BLaER1 (cell line): ENCODE data around the gene PATE4.

Source experiments
- H3K27ac ChIP-seq: shearing (Covaris generic); formaldehyde crosslinking; 2 replicates; pipeline ENCODE4 v1.8.1; 2022
- H3K27me3 ChIP-seq: shearing (Covaris generic); formaldehyde crosslinking; 2 replicates; pipeline ENCODE4 v1.8.1; 2022
- H3K36me3 ChIP-seq: shearing (Covaris generic); formaldehyde crosslinking; 2 replicates; pipeline ENCODE4 v1.8.1; 2022
- H3K4me1 ChIP-seq: shearing (Covaris generic); formaldehyde crosslinking; 2 replicates; pipeline ENCODE4 v1.8.1; 2022
- H3K4me2 ChIP-seq: shearing (Covaris generic); formaldehyde crosslinking; 2 replicates; pipeline ENCODE4 v1.8.1; 2022
- H3K4me3 ChIP-seq: shearing (Covaris generic); formaldehyde crosslinking; 2 replicates; pipeline ENCODE4 v1.8.1; 2022
- H3K9ac ChIP-seq: shearing (Covaris generic); formaldehyde crosslinking; 2 replicates; pipeline ENCODE4 v1.8.1; 2022
- H3K9me3 ChIP-seq: shearing (Covaris generic); formaldehyde crosslinking; 2 replicates; pipeline ENCODE4 v1.8.1; 2022
- H4K20me1 ChIP-seq: shearing (Covaris generic); formaldehyde crosslinking; 2 replicates; pipeline ENCODE4 v1.8.1; 2022
- Cebpa-rat ChIP-seq: shearing (Covaris generic); IDR thresholded peaks from 2 replicates; pipeline ENCODE4 v1.8.1; 2022

The PATE4 gene

GRCh38 chr11:125869521-125869920 lies 36.4 kb downstream of the PATE4 start:
- TF ChIP-seq Cebpa-rat: no peak
- H4K20me1 ChIP-seq: no peaks in the 10 kb centered on the region
- peaks cover 18% of the 10 kb centered on the region for H3K9me3 ChIP-seq

GRCh38 chr11:125871391-125872137 lies 38.4 kb downstream of the PATE4 start:
- Histone ChIP-seq H3K27ac (no peak overlapping the region), H3K4me1 (no peaks in the 10 kb centered on the region), H3K9me3 (peaks cover 10% of the 10 kb centered on the region), H3K36me3 (no peaks in the 10 kb centered on the region), H3K9ac (no peak overlapping the region), H3K27me3 (no peaks in the 10 kb centered on the region), H3K4me2 (no peak overlapping the region), H4K20me1 (no peaks in the 10 kb centered on the region), H3K4me3 (no peak overlapping the region)
- no peak for TF ChIP-seq Cebpa-rat

More at GRCh38 chr11:125869521-125869920, 36.4 kb downstream of the PATE4 start:
- no peaks in the 10 kb centered on the region for H3K27me3 ChIP-seq
- H3K4me3 ChIP-seq: no peak overlapping the region
- H3K27ac ChIP-seq: no peak overlapping the region
- H3K4me1 ChIP-seq: no peaks in the 10 kb centered on the region
- no peak overlapping the region for H3K9ac ChIP-seq
- H3K36me3 ChIP-seq: no peaks in the 10 kb centered on the region
- H3K4me2 ChIP-seq: no peak overlapping the region

- Histone ChIP-seq H3K4me1 (no peaks in the 10 kb centered on the region), H4K20me1 (no peaks in the 10 kb centered on the region), H3K9ac (no peak overlapping the region), H3K4me2 (no peak overlapping the region), H3K27ac (no peak overlapping the region), H3K36me3 (no peaks in the 10 kb centered on the region), H3K27me3 (no peaks in the 10 kb centered on the region), H3K9me3 (peaks cover 10% of the 10 kb centered on the region), H3K4me3 (no peak overlapping the region)
- no peak for TF ChIP-seq Cebpa-rat
Observed at GRCh38 chr11:125872138-125872491, 39.0 kb downstream of the PATE4 start.

- H3K4me3 ChIP-seq: no peak overlapping the region
- no peaks in the 10 kb centered on the region for H3K4me1 ChIP-seq
- no peak for TF ChIP-seq Cebpa-rat
- no peak overlapping the region for H3K4me2 ChIP-seq
- H3K27me3 ChIP-seq: no peaks in the 10 kb centered on the region
- no peak overlapping the region for H3K27ac ChIP-seq
- H3K36me3 ChIP-seq: no peaks in the 10 kb centered on the region
- peaks cover 10% of the 10 kb centered on the region for H3K9me3 ChIP-seq
- no peaks in the 10 kb centered on the region for H4K20me1 ChIP-seq
- H3K9ac ChIP-seq: no peak overlapping the region
Observed at GRCh38 chr11:125873881-125874555, 40.9 kb downstream of the PATE4 start.

GRCh38 chr11:125874556-125875124 lies 41.5 kb downstream of the PATE4 start:
- Histone ChIP-seq H3K9me3 (peaks cover 10% of the 10 kb centered on the region), H4K20me1 (no peaks in the 10 kb centered on the region), H3K4me3 (no peak overlapping the region), H3K27ac (no peak overlapping the region), H3K4me1 (no peaks in the 10 kb centered on the region), H3K27me3 (no peaks in the 10 kb centered on the region), H3K36me3 (no peaks in the 10 kb centered on the region), H3K4me2 (no peak overlapping the region), H3K9ac (no peak overlapping the region)
- no peak for TF ChIP-seq Cebpa-rat

GRCh38 chr11:125881291-125881690 lies 48.2 kb downstream of the PATE4 start:
- H3K4me3 ChIP-seq: no peak overlapping the region
- no peak overlapping the region for H3K27ac ChIP-seq
- H4K20me1 ChIP-seq: no peaks in the 10 kb centered on the region
- H3K9me3 ChIP-seq: peaks cover 10% of the 10 kb centered on the region; the same call in 1 of the 2 replicates
- H3K4me2 ChIP-seq: no peak overlapping the region
- no peak for TF ChIP-seq Cebpa-rat
- no peaks in the 10 kb centered on the region for H3K36me3 ChIP-seq
- peaks cover 2% of the 10 kb centered on the region; the same call in 1 of the 2 replicates for H3K4me1 ChIP-seq
- no peaks in the 10 kb centered on the region for H3K27me3 ChIP-seq
- no peak overlapping the region for H3K9ac ChIP-seq

GRCh38 chr11:125883375-125883774 lies 50.3 kb downstream of the PATE4 start:
- no peak for TF ChIP-seq Cebpa-rat
- Histone ChIP-seq H4K20me1 (no peaks in the 10 kb centered on the region), H3K36me3 (no peaks in the 10 kb centered on the region), H3K27me3 (no peaks in the 10 kb centered on the region), H3K9me3 (peaks cover 14% of the 10 kb centered on the region; the same call in 1 of the 2 replicates), H3K27ac (no peak overlapping the region), H3K4me1 (peaks cover 12% of the 10 kb centered on the region), H3K4me3 (no peak overlapping the region), H3K9ac (no peak overlapping the region), H3K4me2 (no peak overlapping the region)

GRCh38 chr11:125886997-125887372 lies 53.9 kb downstream of the PATE4 start:
- peak overlapping the region; percentile 97 for H3K27ac ChIP-seq
- H3K9me3 ChIP-seq: peaks cover 14% of the 10 kb centered on the region; the same call in 1 of the 2 replicates
- H4K20me1 ChIP-seq: peaks cover 29% of the 10 kb centered on the region
- peaks cover 38% of the 10 kb centered on the region for H3K4me1 ChIP-seq
- H3K4me3 ChIP-seq: peak overlapping the region; percentile 98
- H3K4me2 ChIP-seq: peak overlapping the region; percentile 89
- H3K27me3 ChIP-seq: no peaks in the 10 kb centered on the region
- no peak for TF ChIP-seq Cebpa-rat
- H3K9ac ChIP-seq: peak overlapping the region; percentile 92
- peaks cover 13% of the 10 kb centered on the region; the same call in 1 of the 2 replicates for H3K36me3 ChIP-seq

GRCh38 chr11:125887373-125888324 lies 54.5 kb downstream of the PATE4 start, which contains the start of gene HYLS1:
Gene HYLS1, plus strand, starts transcription at chr11:125887668. Its CDS starts 11,701 bp downstream, at chr11:125899369.
- peak within 1 kb of the TSS; percentile 89 for H3K4me2 ChIP-seq
- TF ChIP-seq Cebpa-rat: no peak
- H3K4me3 ChIP-seq: peak within 1 kb of the TSS; percentile 98
- H3K9me3 ChIP-seq: peaks cover 14% of the 10 kb centered on the region; the same call in 1 of the 2 replicates
- H3K27ac ChIP-seq: peak within 1 kb of the TSS; percentile 97
- H4K20me1 ChIP-seq: peaks cover 36% of the 10 kb centered on the region
- H3K9ac ChIP-seq: peak within 1 kb of the TSS; percentile 92
- peaks cover 20% of the 10 kb centered on the region for H3K36me3 ChIP-seq
- H3K4me1 ChIP-seq: peaks cover 38% of the 10 kb centered on the region
- no peaks in the 10 kb centered on the region for H3K27me3 ChIP-seq
